Myocyte (in vitro differentiated cells): ENCODE measurements around the gene RBM11. TPM values are rescaled to one million over a fixed set of nuclear protein-coding genes. Genes with fewer than 3 reads are reported as not detected.
A peak's percentile ranks its signal among the peaks of the same experiment; 100 is the strongest.
"Not testable (repeated sequence)": the region's sequence is repeated elsewhere in the genome, so short reads cannot be mapped to it uniquely, and the experiment has no call there.

ENCODE experiments used
- DNase-seq: peaks from one replicate; pipeline ENCODE4 v3.0.0-alpha.2; 2012; ENCODE audit warnings: low read depth
- polyA plus RNA-seq: library from polyadenylated mRNA; unstranded; fragments of >200 nt; gene quantifications from one replicate; pipeline ENCODE4 v1.2.1, GENCODE V29; 2012; ENCODE audit warnings: missing spikeins
- total RNA-seq: library from RNA; depleted of rRNA; stranded (reverse); fragments of >200 nt; gene quantifications from 2 replicates; pipeline ENCODE4 v1.2.3, GENCODE V29; 2014

Gene RBM11, protein sequence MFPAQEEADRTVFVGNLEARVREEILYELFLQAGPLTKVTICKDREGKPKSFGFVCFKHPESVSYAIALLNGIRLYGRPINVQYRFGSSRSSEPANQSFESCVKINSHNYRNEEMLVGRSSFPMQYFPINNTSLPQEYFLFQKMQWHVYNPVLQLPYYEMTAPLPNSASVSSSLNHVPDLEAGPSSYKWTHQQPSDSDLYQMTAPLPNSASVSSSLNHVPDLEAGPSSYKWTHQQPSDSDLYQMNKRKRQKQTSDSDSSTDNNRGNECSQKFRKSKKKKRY
- total RNA-seq = not detected in 2 replicates
- polyA plus RNA-seq = not detected

DNA sequence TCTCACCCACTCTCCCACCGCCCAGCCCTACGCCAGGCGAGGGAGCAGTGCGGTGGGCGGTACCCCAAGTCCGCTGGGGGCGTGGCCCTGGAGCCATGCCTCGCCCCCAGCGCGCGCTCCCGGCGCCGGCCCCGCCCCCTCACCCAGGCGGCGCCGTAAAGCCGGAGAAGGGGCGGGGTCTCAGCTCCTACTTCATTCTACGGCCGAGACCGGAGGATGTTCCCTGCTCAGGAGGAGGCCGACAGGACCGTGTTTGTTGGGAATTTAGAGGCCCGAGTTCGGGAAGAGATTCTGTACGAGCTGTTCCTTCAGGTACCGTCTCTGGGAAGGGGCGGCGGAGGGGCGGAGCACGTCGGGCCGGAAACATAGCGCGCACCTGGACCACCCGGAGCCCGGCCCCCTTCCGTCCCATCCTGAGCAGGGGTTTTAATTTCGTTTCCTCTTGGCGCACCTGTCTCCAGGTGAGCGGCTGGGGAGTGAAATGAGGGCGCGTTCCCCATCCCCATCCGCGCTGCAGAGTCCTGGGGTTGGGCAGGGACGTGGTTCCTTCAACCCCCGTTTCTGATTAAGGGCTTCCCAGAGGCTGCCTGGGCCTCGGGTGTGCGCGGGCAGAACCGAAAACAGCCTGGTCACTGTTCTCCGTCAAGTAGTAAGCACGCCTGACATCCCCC lies at the start of gene RBM11:
RBM11 (plus strand) TSS at position 187 of the 671 bp plus-strand sequence; CDS start at position 217, 30 bp downstream.
- peak; percentile 6 for DNase-seq

GRCh38 chr21:14166463-14167223 lies 49.3 kb upstream of the RBM11 start:
- DNase-seq = not testable (repeated sequence)

- DNase-seq = no peak
These were observed 9.7 kb upstream of the RBM11 start for GRCh38 chr21:14206222-14206621.

- no peak for DNase-seq
These were observed 5.2 kb upstream of the RBM11 start, which contains the start of gene LIPI for GRCh38 chr21:14210738-14211137. TSS of gene LIPI (minus strand) at chr21:14210955. CDS start at chr21:14210845, 110 bp downstream.

GRCh38 chr21:14213164-14213563 lies 2.8 kb upstream of the RBM11 start:
- no peak for DNase-seq

GRCh38 chr21:14223365-14223764 lies 7.4 kb downstream of the RBM11 start:
- DNase-seq = no peak

DNA sequence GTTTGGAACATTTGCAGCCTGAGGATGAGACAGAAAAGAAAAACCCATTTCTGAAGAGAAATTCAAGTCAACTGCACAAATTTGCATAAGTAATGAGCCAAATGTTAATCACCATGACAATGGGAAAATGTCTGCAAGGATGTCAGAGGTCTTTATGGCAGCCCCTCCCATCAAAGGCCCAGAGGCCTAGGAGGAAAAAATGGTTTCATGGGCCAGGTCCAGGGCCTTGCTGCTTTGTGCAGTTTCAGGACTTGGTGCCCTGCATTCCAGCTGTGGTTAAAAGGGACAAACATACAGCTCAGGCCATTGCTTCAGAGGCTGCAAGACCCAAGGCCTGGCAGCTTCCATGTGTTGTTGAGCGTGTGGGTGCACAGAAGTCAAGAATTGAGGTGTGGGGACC lies 13.4 kb downstream of the RBM11 start:
- no peak for DNase-seq

DNA sequence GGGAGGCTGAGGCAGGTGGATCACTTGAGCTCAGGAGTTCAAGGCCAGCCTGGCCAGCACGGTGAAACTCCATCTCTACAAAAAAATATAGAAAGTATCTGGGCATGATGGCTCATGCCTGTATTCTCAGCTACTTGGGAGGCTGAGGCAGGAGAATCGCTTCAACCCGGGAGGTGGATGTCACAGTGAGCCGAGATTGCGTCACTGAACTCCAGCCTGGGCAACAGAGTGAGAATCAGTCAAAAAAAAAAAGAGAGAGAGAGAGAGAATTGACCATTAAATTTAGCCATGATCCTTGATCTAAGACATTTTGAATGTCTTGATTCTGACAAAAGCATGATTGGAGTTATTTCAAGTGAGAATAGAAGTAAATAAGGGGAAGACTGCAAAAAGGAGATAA lies 19.1 kb downstream of the RBM11 start:
- DNase-seq = no peak

DNA sequence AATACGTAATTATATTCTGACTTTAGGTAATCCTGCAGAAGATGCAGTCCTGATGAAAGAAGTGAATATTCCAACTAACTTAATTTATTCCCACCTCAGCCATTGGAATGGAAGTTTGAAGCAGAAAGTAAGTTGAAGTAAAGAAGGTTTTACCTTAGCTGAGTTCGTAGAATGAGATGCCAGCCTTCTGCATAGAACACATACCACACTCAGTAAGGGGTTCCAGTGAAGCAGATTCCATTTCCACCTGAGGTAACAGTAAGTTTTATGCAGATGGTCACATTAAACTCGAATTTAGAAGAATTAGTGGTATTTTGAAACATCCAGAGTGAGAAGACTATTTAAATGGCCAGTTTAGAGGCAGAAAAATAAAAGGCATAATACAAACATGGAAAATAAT lies 20.2 kb downstream of the RBM11 start:
- DNase-seq = no peak

GRCh38 chr21:14239281-14239680 lies 23.3 kb downstream of the RBM11 start:
- no peak for DNase-seq

DNA sequence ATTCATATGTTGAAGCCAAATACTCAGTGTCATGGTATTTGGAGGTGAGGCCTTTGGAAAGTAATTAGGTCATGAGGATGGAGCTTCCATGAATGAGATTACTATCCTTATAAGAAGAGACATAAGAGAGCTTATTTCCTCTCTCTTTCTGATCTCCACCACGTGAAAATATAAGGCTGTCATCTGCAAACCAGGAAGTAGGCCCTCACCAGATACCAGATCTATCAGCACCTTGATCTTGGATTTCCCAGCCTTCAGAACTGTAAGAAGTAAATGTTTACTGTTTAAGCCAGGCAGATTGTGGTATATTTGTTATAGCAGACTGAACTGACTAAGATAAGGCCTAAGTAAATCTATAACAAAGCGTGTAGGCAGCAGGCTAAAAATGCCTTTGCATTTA lies 25.3 kb downstream of the RBM11 start:
- no peak for DNase-seq

DNA sequence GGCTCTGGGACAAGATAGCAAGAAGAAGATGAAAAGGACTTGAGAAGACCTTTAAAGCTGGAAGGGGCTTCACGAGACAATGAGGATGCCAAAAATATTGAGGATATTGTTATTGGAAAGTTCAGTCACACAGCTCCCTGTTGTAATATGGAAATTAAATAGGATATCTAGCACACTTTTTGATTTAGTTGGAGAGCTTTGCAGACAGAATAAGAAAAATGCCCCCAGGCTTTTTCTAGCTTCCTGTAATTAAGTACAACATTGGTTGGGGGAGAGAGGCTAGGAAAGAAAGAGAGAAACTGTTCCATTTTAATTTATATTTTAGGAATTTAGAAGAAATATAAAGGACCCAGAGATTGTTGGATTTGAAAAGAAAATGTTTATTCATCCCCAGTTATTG lies 27.5 kb downstream of the RBM11 start:
- no peak for DNase-seq

GRCh38 chr21:14243874-14244273 lies 27.9 kb downstream of the RBM11 start:
- no peak for DNase-seq

GRCh38 chr21:14244911-14245310 lies 29.0 kb downstream of the RBM11 start:
- no peak for DNase-seq

- DNase-seq = no peak
These were observed 29.8 kb downstream of the RBM11 start for GRCh38 chr21:14245711-14246110.

GRCh38 chr21:14251336-14251735 lies 35.4 kb downstream of the RBM11 start:
- DNase-seq = no peak

DNA sequence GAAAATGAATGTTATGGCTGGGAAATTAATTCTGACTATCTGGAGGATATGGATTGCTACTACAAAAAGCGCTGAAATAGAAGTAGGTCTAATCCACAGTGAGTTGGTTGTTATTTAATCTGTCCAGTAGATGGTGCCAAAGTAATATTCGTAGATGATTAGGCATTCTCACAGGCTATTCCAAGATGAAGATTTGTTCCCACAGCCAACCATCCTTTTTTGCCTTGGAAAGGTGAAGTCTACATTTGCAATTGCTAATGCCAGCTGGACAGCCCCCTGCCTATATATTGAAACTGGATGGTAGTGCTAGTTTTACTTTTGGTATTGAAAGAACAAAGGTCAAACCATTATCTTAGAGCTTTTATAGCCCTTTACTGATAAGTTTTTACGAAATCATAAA lies 43.8 kb downstream of the RBM11 start:
- DNase-seq = peak; percentile 65

DNA sequence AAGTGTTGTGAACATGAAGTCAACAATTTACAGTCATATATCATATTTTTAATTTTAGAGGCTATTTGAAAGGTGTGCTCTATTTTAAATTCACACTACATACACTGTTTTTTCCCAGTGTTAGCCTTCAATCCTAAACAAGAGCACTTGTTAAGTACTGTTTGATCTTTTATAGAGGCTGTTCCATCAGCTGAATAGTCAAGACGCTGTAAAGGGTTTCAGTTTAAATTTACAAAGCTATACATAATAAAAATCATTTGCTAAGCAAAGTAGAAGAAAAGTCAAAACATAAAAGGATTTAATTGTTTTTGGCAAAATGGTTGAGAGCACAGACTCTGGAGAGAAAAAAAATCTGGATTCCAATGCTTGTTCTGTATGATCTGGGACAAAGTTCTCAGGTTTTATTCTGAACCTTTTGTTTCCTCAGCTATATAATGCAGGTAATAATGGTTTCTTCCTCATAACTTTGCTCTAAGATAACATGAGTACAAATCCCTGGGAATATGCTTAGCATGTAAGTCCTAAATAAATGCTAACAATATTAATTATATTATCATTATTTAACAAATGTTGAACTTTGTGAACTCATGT lies 44.3 kb downstream of the RBM11 start:
- DNase-seq = no peak

DNA sequence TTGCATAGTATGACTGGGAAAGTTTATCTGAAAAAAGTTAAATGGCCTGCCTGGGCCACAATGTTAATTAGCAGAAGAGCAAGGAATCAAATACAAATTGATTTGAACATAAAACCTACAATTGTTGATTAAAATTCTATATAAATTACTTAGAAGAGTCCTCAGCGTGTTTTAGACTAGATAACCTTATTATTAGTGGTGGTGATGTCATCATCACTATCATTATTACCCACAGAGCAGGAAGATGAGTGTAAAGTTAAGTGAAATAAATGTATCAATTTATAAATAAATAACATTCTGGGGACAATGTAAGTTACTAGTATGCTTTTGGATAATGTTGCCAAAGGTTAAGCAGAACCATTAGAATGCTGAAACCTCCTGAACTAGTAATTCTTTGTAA lies 46.1 kb downstream of the RBM11 start:
- no peak for DNase-seq

DNA sequence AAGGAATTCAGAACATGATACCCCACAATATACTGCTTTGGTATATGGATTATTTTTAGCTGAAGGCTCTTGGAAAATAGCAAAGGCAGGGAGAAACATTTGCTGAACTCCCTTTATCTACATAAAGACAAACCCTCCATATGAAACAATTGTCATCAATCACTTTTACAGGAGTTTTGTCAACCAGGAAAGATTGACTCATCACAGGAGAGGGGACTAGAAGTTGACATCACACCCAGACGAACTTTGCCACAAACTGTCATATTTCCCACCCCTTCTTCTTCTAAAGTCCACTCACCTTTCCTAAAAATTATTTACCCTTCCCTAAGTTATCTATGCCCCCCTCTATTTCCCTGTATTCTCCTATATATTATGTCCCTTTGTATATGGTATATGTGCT lies 47.9 kb downstream of the RBM11 start:
- DNase-seq = no peak

- no peak for DNase-seq
These were observed 49.1 kb downstream of the RBM11 start for GRCh38 chr21:14265023-14265422.

DNA sequence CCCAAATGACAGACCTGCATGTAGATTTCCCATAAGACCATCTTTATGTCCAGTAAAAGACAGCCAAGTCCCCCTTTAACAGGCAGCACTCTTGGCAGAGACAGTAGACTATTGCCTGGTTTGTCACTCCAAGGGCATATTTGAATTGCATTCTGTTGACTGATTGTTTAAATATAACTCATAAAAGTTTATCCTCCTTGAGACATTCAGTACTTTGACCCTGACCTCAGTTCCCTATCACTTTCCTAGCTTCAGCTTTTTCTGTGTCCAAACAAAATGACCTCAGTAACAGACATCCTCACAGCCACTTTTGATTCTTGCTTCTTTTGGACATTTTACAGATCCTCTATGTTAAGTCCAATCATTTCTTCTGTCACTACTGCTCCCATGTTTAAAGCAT lies 51.1 kb downstream of the RBM11 start:
- no peak for DNase-seq
